Fibroblast of gingiva (primary cell): ENCODE measurements around the gene RSPO1.
"Not testable (repeated sequence)": the region's sequence is repeated elsewhere in the genome, so short reads cannot be mapped to it uniquely, and the experiment has no call there.

Experiments used
- DNase-seq: peaks from one replicate; pipeline ENCODE4 v3.0.0-alpha.2; 2011; ENCODE audit warnings: low read depth

RSPO1 gene, protein sequence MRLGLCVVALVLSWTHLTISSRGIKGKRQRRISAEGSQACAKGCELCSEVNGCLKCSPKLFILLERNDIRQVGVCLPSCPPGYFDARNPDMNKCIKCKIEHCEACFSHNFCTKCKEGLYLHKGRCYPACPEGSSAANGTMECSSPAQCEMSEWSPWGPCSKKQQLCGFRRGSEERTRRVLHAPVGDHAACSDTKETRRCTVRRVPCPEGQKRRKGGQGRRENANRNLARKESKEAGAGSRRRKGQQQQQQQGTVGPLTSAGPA

DNA sequence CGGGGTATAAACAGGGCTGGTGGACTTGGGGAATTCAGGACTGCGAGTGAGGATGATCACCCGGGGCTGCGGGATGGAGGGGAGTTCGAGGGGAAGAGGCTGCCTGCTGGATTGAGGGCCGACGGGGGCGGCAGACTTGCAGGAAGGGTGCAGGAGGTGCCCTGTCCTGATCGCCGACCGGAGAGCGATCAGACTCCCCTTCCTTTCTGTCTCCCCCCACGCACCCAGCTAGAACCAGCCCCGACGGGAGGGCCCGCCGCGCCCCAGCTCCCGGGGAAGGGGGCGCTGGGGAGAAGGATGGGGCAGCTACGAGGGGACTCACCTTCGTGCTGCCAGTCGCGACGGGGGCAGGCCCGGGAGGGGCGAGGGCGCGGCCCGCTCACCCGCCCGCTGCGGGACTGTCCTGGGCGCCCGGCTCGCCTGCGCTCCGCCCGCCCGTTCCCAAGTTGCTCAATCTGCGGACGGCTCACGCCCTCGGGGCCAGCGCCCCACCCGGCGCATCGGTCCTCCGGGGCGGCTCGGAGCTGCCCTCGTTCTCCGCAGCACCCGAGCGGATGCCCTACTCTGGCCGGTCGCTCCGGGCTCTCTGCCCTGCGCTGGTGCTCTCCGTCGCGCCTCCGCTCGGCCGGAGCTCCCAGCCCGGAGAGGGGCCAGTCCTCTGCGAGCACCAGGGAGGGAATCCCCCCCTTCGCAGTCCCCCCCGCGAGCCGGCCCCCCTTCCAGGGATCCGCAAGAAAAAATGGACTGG is at the start of gene RSPO1:
Gene RSPO1 (minus strand): TSS at position 649 of the 748 bp plus-strand sequence. CDS start 5,231 bp downstream, outside the sequence.
- peak; percentile 52 for DNase-seq

DNA sequence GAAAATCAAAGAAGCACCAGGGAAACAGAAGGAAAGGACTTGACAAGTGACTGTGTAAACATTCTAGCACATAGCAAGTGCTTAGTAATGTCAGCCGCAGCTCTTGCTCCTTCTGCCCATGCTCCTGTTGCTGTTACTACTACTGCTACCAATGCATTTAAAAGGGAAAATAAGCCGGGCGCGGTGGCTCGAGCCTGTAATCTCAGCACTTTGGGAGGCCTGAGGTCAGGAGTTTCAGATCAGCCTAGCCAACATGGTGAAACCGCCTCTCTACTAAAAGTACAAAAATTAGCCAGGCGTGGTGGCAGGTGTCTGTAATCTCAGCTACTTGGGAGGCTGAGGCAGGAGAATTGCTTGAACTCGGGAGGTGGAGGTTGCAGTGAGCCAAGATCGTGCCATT is 49.5 kb upstream of the RSPO1 start:
- DNase-seq: not testable (repeated sequence)

DNA sequence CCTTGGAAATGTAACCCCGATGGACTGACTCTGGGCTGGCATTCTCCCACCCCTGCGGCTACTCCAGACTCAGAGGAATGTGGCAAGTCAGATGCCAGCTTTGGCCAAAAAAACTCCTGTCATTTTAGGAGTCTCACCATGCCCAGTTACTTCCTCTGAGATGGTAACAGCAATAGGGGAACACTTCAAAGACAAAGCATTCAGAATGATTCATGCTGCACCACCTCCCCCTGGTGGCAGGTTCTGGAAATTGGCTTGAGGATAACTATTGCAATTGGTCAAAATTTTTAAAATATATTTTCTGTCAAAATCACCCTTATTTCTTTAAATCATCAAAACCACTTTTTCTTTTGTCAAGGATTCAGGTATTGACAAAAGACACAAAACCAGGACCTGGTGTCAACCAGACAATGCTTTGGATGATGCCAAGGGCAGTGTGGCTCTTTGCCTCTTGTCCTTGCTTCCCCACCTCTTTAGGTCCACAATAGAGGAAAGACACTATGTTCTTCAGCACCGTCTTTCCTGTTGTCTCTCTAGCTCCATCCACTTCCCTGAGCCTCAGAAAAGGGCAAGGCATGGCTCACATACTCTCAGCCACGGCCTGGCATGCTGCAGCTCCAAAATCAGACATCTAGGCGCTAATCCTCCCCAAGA is 47.8 kb upstream of the RSPO1 start:
- DNase-seq: peak; percentile 73

DNA sequence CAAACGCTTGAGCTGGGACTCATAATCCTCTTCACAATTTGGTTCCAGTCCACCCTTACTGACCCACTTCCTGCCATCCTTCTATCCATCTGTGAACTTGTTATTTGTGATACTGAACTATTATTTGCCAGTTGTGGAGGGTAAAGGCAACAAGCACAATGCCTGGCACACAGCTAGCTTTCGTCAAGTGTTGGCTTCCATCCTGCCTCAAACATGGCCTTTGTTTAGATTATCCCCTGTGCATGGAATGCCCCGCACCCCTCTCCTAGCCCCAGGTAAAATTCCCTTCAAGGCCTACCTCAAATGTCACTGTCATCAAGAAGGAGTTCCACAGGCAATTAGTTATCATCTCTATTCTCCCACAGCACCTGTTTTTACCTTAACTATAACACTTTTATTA is 46.2 kb upstream of the RSPO1 start:
- DNase-seq: no peak

DNA sequence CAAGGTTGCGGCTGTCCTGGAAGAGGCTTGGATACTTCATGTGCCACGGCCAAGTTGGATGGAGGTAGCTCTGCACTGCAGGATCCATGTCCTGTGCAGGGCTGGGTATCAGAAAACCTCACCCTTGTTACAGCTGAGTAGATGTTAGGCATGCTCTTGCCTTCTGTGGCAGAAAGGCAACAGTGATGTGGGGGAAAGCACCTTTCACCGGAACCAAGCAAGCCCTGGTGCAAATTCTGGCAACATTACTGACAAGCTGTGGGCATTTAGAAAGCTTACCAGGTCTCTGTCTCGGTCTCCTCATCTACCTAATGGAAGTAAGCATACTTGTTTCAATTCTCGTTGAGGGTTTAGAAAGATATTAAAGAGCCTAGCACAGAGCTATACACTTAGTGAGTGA is 43.1 kb upstream of the RSPO1 start:
- DNase-seq: no peak

DNA sequence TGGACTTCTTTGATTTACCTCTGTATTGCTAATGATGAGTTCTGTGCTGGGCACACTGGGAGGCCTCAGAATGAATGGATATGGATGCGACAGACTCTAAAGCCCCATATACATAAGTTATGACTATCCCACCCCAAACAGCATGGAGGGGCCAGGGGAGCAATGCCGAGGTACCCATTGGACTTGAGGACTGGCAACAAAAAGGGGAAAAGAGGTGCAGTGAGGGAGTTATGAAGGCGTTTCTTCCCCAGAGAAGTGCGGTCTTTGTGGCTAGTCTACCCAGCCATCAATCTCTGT is 42.4 kb upstream of the RSPO1 start:
- no peak for DNase-seq

DNA sequence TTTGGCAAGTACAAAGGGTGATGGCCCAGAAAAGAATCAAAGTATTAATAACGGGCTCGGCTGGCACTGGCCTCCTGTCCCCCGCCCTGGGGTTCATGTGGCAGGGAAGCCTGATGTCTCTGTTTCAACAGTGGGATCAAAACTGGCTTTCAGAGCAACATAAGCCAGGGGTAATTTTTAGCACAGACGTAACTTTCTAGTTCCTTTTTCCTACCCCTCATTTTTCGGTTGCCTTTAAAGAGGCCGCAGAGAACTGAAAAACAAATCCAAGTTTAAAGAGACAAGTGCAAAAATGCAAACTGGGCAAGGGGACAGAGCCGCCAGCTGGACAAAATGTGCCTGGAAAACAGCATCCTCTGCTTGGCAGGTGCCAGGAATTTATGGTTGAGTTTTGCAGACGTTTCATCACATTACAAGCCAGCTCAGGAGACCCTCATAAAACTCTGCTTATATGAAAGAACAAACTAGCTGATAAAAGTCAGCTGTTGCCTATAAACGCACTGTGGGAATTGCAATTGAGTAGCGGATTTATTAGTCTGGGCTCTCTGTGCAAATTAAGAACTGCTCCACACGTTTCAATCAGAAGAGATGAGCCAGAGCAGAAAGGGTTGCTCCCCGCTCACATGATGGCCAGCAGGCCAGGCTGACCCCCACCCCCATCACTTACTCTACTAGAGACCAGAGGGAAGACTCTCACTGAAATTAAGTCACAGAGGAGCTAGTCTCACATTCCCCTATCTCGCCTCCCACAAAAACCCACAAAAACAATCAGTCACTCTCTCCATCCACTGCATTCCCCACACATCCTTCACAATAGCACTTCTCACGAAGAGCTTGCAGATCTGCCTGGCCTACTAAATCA is 41.8 kb upstream of the RSPO1 start:
- DNase-seq: no peak

DNA sequence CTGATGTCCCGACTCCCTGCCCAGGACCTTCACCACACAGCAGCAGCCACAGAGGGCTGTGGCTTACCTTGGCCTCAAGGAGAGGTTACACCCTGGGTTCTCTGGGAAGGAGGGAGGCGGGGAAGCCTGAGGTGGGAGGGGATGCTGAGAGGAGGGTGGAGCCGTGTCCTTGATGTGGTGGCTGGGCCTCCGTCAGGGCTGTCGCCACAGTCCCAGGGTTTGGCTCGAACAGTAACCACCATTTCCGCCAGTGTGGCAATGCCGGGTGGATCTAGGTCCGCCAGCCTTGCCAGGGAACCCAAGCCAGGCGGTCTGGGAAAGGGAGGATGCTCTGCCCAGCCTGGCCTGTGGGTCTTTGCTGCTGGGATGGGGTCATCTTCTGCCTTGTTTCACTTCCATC is 39.2 kb upstream of the RSPO1 start:
- DNase-seq: no peak

DNA sequence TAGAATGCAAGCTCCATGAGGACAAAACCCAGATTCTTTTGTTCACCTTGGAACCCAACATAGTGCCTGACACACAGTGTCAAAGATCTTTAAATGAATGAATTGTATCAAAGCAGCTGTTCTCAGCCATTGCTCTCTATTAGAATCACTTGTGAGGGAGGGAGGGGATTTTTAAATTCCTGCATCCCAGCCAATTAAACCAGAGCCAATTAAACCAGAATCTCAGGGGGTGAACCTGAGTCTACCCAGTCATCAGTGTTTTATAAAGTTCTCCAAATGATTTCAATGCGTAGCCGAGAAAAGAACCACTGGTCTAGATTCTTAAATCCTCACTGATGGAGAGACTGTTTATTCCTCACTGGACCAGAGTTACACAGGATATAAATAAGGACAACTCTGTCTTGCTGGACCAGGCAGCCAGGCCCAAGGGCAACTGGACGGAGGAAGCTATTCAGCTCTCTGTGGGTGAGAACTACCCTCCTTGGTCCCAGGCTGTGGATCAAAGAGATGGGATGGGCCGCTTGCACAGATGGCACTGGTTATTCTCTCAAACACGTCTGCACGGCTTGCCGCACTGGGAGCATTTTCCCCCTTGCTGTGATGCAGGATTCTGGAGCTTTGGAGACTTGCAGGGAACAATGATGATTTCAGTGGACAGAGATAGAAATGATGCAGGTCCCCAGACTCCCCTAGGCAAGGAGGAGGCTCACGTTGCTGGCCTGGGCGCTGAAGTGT is 37.6 kb upstream of the RSPO1 start:
- DNase-seq: no peak

DNA sequence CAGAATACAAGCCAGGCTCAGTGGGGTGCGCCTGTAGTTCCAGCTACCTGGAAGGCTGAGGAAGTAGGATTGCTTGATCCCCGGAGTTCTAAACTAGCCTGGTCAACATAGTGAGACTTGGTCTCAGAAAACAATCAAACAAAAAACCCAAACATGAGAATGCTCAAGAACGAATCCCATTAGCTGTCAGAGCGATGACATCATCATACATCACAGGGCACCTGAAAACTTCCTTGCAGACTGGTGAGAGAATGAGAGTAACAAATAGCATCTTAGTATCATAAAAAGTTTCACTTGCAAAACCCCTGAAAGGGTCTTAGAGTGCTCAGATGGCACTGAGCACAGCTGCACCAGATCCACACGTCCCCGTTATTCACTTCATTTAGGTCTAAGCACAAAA is 36.6 kb upstream of the RSPO1 start:
- DNase-seq: no peak

DNA sequence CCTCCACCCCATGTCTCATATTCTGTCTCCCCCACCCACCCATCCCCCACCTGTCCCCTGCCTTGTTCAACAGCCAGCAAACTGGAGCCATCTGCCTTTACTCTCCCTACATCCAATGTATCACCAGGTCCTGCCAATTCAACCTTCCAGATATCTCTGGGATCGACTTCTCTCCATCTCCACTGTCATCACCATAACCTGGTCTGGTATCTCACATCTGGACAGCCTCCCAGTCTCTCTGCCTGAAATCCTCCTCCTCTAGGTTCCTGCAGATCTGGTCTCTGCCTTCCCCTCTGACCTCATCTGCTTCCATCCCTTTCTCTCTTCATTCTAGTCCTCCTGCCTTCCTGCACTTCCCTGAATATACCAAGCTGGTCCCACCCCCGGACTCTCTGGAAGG is 35.4 kb upstream of the RSPO1 start:
- DNase-seq: no peak

DNA sequence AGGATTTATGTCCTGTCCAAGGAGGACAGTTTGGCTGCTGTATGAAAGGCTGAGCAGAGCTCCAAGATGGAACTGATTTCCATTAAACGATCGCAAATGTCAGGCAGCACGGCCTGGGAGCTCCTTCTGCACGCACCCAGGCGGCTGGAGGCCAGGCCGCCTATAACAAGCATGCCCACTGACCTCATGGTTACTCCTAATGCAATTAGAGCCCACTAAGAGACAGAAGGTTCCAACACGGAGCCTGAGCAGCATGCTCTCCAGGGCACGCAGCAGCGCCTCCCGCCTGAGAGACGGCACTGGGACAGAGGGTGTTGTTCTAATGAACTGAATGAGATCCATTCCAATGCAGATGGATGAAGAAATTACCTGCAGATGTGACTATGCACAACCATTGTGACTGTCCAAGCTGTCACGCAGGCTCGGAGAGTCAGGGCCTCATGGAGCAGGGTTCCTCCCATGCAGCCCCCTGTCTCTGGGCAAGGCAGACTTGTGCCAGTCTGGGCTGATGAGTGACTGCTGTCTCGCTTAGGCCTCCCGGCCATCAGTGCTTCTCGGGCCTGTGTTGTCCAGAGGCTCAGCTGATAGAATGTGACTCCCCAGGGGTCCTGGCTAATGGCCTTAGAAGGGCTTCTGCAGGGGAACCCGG is 32.5 kb upstream of the RSPO1 start:
- DNase-seq: peak; percentile 49

DNA sequence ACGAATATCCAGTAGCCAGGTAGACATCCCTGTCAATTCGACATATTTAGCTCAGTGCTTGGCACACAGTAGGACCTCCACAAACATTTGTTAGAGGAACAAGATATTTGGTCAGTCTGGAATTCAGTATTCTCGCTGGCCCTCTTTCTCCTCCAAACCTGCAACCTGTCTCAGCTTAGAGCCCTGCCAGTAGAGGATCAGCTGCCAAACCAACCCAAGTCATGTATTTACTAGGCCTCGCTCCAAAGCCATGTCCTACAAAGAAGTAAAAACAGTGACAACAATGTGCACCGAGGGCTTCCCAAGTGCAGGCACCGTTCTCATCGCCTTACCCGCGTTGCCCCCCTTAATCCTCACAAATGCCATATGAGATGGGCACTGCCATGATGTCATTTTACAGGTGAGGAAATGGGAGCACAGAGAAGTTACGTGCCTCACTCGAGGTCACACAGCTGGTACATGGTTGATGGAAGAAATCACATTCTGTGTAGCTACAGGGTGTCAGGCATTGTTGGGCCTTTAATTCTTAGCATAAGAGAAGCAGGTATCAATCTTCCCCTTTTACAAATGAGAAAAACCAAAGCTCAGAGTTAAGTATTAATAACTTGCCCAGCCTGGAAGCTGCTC is 31.7 kb upstream of the RSPO1 start:
- DNase-seq: no peak

DNA sequence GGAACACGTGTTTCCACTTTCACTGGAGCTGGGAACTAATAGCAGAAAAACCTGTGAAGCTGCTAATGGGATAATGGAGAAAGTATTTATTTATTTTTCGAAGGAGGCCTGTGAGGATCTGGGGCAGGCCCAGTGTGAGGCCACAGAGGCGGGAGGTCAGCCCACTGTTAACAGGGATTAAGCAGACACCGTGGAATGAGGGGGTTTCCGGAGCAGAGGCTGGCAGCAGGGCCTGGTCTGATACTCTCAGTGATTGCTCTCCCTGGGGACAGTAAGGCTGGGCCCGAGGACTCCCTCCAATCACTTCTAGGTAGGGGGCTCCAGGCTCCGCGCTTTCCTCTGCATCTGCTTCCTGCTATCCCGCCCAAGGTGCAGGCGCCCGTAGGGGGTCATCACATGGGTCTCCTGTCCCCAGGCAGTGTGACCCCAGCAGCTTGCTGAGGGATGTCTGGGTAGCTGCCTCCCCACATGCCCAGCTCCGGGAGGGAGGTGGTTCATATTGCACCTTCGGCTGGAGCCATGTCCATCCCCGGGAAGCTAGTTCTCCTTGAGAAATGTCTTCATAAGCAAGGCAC is 28.8 kb upstream of the RSPO1 start:
- DNase-seq: no peak

DNA sequence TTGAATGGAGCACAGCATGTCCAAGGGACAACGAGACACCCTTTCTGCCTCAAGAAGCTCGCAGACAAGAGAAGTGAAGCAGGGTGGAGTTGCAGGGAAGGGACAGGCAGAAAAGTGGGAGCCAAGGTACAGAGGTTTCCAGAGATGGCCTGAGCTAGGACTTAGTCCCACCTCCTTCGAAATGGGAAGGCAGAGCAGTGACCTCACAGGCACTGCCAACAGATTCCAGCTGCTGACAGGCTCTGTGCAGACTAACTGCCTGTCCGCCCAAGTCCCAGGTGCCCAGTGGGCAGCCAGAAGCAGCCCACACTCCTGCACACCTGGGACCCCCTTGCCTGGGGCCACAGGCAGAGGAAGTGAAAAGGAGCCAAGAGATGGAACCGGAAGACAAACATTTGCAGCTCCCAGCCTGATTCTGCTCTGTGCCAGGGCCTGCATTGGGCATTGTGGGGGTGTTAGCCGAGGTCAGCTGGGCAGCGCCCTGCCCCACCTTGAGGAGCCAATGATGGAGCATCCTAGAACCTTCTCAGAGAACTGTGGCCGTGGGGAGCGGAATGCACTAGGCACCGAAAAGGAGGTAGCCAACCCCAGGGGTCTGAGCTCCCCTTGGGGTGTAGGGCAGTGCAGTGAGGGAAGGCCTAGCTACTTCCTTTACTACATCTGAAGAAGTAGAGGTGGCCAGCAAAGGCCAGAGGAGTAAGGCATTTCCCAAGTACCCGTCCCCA is 27.5 kb upstream of the RSPO1 start:
- DNase-seq: no peak

DNA sequence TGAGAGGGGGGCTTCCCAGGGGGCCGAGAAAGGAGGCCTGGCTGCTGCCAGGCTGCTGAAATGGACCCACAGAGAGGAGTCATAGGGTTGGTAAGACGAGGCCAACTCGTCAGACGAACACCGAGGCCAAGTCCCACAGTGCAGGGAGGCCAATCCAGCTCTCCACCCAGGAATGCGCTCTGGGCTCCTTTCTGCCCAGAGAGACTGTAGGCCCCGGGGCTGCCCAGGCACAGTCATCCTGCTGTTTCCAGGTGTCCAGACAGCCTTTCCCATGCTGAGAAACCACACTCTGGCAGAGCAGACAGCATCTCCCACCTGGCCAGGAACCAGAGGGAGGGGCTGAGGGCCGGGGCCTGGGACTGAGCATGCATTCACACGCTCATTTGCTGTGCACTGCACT is 26.7 kb upstream of the RSPO1 start:
- no peak for DNase-seq

DNA sequence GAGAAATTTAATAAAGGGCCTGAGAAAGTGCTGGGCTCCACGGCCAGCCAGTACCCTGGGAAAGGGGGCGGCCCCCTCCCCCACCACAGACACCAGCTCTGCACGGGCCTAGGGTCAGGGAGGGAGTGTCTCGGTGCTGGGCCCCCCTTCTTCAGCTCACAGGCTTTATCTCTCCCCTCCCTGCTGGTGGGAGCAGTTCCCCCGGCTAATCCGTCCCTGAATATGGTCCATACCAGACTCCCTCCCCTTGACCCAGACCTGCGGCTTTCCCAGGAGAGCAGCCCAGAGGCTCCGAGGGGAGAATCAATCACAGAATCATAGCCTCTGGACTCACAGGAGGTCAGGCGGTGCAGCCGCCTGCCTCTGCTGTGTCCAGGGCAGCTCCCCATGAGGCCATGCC is 26.0 kb upstream of the RSPO1 start:
- no peak for DNase-seq

DNA sequence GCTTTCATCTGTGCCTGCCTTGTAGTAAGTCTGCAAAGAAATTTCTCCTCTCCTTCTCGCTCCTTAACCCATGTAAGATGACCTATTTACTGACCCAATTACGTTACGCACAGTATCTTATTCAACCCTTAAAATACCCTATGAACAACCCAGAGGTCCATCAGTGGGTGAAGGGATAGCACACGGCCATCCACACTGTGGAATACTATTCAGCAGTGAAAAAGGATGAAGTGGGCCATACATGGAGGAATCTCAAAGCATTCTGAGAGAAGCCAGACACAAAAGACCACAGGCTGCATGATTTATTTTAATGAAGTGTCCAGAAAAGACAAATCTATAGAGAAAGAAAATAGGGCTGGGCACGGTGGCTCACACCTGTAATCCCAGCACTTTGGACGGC is 23.8 kb upstream of the RSPO1 start:
- no peak for DNase-seq

DNA sequence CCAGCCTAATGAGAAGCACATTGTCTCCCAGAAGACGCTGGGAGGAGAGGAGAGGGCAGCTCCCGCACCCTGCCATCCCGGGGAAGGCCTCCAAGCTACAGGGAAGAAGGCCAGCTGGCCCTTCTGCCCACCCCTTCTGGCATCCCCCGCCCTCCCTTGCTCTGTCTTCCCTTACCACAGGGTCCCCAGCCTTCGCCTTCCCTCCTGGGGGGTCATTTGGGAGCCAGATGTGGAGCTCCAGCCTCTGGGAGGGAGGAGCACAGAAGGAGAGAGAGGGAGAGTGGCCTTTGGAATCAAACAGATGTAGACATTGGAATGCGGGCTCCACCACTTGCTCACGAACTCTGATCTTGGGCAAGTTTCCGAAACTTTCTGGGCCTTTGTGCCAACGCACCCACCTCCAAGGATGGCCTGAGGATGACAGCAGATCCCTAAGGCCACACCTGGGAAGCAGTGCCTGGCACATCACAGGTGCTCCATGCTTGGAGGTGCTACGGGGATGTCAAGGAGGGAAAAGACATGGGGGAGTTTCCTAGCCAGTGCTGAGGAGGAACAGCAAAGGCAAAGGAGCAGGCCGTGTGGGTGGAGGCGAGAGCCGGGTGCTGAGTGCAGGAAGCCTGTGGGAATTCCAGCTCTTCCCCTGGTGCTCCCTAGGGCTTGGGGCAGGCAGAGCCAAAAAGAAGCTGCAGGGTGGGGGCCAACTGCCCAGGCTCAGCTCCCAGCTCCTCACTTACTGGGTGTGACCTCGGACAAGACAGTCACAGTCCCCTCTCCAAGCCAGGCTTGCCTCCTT is 23.1 kb upstream of the RSPO1 start:
- peak; percentile 55 for DNase-seq
